HG03432 (cell line): Measurements from ENCODE around the gene TRIM63.
A peak's percentile ranks its signal among the peaks of the same experiment; 100 is the strongest.
"Not testable (repeated sequence)": the region's sequence is repeated elsewhere in the genome, so short reads cannot be mapped to it uniquely, and the experiment has no call there.

ENCODE experiments used
- ATAC-seq: cut with Tn5 transposase; IDR thresholded peaks from one replicate; pipeline ENCODE4 v1.9.1; 2021; ENCODE audit warnings: mild to moderate bottlenecking, moderate library complexity; ENCODE audit not compliant: unreplicated experiment

The TRIM63 gene

GRCh38 chr1:26067432-26067911, at the start of gene TRIM63:
Gene TRIM63 (minus strand): TSS chr1:26067630. CDS start chr1:26067494, 136 bp downstream.
- no peak for ATAC-seq

DNA sequence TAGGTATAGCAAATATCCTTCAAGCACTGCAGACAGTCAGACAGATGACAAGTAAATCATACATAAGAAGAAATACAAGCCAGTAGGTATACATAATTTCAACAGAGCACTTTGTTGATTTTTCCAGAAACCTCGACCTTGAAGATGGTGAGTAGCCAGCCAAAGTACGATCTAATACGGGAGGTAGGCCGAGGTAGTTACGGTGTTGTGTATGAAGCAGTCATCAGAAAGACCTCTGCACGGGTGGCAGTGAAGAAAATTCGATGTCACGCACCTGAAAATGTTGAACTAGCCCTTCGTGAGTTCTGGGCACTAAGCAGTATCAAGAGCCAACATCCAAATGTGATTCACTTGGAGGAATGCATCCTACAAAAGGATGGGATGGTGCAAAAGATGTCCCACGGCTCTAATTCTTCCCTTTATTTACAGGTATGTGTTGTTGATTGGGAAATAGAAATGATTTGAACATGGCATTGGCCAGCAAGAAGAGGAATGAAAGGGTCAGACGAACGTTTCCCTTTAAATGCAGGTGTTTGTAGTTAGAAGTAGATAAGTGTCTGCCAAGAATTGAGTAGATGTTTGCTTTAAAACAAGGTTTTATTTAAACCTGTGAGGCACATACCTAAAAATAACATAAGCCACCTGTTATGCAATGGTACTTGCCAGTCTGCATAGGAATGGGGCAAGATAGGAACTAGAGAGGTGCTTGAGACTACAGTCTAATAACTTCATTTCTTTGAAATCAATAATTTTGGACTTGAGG, 46.9 kb upstream of the TRIM63 start:
- no peak for ATAC-seq

GRCh38 chr1:26112407-26112775, 45.0 kb upstream of the TRIM63 start:
- ATAC-seq: no peak

DNA sequence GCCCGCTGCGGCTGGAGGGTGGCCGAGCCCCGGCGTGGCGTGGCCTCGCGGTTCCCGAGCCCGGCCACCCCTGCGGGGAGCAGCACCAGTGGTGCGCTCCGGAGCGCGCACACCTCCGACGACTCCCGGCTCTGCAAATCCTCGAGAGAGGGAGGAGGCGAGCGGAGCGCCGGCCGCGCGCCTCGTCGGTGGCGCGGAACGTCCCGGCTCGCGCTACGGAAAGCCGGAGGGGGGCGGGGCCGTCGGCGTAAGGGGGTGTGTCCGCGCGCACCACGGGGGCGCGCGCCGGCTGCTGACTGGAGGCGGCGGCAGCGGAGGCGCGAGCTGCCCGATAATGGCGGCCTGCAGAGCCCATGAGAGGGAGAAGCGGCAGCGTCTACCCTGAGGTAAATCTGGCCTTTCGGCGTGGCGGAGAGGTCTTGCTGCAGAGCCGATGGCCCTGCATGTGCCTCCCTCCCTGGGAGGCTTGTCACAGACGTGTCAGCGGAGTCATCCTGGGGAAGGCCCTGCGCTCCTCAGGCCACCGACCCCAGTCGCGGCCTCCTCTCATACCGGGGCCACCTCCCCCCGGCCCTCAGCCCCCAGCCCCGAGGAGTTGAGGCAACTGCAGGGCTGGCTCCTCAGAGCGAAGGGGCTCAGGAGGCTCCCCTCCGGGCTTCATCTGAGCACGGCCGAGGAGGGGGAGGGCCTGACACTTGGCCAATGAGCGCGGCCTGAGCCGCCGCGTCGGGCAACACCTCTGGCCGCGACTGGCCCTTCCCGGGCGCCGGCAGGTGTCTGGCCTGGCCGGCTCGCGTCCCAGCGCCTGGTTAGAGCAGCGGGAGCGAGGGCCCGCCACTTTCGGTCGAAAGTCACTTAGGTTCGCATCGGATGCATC, 44.3 kb upstream of the TRIM63 start, which contains the start of gene PDIK1L:
TSS of gene PDIK1L (plus strand) at position 295 of the 877 bp plus-strand sequence. CDS start 2,485 bp downstream, outside the sequence.
- ATAC-seq: peak; percentile 75

DNA sequence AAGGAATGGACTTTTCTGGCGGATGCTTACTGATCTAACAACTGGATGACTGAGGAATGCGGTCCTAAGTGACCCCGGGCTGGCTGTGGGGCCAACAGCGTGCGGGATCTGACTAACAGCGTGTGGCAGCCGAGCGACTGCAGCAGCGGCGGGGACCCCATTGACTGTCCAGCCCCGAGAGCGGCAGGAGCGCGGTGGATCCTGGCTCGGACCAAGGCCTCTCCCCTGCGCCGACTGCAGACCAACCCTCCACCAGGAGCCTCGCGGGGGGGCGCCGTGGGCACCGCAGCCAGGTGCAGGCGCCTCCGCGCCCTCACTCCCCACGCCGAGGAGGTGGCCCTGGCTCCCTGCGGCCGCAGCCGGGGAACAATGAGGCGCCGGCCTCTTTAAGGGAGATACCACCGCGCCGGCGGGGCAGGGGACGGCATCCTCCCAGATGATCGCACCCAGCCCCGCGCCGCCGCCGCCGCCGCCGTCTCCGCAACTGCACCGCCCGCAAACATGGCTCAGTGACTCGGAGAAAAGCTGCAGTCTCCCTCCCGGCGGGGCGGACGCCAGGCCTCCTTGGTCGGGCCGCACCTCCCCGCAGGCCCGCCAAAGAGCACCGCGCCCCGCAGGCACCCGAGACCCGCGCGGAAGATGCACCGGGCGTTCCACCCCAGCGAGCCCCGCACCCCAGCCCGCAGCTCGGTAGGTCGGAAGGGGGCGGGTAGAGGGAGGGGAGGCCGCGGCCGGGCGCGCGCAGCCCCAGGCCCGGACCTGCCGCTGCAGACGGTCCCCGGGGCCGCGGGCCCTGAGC, 43.5 kb upstream of the TRIM63 start:
- peak; percentile 50 for ATAC-seq

DNA sequence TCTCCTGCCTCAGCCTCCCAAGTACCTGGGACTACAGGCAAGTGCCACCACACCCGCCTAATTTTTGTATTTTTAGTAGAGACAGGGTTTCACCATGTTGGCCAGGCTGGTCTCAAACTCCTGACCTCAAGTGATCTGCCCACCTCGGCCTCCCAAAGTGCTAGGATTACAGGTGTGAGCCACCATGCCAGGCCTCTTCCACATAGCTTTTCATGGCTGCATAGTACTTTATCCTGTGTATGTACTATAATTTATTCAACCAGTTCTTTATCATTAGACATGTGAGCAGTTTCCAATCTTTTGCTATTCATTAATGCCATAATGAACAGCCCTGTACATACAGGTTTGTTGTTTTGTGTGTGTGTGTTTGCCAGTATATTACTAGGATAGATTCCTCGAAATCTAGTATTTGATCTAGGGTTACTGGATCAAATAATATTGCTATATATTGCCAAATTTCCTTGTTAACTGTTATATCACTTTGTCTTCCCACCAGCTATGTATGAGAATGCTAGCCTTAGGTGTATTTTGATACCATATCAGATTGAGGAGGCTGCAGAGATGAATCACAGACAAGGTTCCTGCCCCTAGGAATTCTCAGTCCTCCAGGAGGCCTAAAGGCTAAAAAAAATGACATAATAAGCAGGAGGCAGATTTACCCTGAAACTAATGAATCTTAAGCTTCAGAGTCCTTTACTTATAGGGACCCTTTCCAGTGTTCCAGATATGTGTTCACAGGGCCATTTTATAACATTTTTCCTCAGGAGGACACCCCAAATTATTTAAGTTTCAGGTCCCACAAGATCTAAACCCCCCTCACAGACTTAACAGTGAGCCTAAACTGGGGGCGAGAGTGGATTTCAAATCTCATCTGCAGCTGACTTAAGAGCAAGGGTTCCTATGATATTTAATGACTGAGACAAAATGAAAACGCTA, 42.1 kb upstream of the TRIM63 start:
- no peak for ATAC-seq

GRCh38 chr1:26105226-26105548, 37.8 kb upstream of the TRIM63 start:
- not testable (repeated sequence) for ATAC-seq

DNA sequence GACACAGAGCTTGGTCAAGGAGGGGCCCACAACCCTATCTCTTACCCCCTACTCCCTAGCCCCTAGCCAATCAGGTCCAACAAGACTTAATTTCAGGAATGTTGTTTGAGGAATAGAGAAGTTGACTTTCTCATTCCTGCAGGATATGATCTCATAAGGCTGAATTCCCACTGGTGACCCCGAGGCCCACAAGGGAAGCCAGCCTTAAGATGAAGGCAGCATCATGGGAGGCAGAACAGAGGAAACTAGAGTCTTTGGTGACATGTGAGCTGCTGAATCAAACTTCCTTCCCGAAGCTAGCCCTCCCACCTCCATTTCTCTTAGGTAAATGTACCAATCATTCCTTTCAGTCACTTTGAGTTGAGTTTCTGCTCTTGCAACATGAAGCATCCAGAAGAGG, 35.1 kb upstream of the TRIM63 start:
- no peak for ATAC-seq

GRCh38 chr1:26102119-26102518, 34.7 kb upstream of the TRIM63 start:
- ATAC-seq: no peak

GRCh38 chr1:26100204-26100603, 32.8 kb upstream of the TRIM63 start:
- not testable (repeated sequence) for ATAC-seq

DNA sequence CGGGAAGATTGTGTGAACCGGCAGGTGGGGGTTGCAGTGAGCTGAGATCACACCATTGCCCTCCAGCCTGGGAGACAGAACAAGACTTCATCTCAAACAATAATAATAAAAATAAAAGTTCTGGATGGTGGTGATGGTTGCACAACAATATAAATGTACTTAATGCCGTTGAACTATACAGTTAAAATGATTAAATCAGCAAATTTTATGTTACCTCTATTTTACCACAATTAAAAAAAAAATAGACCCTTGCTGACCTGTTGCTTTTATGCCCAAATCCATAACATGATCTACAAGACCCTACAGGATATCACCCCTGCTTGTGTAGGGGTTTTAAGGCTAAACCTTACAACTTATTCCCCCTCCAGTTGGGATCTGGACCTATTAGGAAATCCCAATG, 32.4 kb upstream of the TRIM63 start:
- ATAC-seq: no peak

- ATAC-seq: no peak
Measured at GRCh38 chr1:26098602-26099001, 31.2 kb upstream of the TRIM63 start.

GRCh38 chr1:26097696-26098095, 30.3 kb upstream of the TRIM63 start:
- no peak for ATAC-seq

- no peak for ATAC-seq
Measured at GRCh38 chr1:26096471-26096870, 29.0 kb upstream of the TRIM63 start.

DNA sequence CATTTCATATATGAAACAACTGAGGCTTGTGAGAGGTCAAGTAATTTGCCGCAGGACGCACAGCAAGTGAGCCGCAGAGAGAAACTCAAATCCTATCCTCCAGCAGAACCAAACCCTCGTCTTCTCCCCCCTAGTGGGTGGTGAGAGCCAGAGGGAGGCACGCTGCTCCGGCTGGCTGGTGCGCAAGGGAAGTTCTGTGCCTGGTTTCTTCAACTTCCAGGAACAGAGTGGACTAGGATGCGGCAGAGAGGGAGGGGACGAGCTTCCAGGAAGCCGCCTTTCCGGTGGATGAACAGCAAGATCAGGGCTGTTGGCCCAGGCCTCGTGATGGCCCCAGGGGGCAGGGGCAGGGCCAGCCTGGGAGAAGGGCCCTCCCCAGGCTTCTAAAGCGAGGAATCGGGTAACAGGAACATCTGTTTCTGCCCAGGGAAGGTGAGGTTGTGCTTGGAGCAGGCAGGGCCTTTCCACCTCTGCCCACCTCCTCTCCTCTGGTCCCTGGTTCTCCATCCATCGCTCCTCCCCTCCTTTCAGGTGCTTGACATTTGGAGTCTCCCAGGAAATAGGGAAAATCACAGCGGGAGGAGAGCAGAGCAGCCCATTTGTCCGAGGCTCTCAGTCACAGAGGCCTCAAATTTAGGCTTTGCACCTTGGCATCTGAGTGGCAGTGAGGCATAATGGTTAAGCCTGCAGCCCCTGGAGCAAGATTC, 27.4 kb upstream of the TRIM63 start:
- no peak for ATAC-seq

DNA sequence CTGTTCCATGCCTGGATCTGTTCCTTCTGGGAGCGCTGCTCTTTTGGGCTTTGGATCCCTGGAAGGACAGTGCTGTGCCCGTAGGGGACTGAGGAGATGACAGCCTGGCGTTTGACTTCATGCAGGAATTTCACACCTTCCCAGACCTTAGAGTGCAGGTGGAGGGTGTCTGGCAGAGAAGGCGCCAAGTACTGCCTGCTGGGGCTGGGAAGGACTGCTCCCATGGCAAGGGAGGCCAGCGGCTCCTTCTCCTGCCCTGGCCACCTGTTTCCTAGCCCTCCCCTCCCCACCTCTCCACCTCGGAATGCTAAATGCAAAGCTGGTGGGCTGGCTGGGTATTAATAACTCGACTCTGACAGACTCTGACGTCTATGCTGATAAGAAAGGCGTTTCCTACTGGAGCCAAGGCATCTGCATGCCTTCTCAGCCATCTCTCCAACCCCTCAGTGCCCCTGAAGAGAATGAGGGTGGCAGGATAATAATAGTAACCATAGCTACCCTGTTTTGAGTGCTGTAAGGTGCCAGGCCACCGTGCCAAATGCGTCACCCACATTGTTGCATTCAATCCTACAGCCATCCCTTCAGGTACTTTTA, 26.7 kb upstream of the TRIM63 start:
- ATAC-seq: no peak

- ATAC-seq: not testable (repeated sequence)
Measured at GRCh38 chr1:26093569-26093968, 26.1 kb upstream of the TRIM63 start.

DNA sequence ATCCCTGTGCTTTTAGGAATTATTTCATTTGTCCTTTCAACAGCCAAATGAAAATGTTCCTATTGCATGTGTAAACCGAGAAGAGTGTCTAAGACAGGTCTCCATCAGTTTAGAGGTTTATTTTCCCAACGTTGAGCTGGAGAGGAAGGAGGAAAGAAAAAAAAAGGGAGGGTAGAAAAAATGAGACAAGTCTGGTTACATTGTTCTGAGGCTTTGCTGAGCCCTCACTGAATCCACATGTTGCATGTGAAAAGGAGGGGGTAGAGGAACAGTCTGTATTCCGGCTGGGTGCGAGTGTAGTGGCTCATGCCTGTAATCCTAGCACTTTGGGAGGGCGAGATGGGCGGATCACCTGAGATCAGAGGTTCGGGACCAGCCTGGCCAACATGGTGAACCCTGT, 25.0 kb upstream of the TRIM63 start:
- ATAC-seq: no peak

DNA sequence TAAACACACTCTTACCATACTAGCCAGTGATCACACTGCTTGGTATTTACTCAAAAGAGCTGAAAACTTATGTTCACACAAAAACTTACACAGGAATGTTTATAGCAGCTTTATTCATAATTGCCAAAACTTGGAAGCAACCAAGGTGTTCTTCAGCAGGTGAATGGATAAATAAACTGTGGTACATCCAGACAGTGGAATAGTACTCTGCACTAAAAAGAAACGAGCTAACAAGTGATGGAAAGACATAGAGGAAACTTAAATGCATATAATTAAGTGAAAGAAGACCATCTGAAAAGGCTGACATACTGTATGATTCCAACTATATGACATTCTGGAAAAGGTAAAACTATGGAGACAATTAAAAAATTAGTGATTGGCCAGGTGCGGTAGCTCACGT, 23.5 kb upstream of the TRIM63 start:
- no peak for ATAC-seq
